OCI-LY3 (cell line): Measurements from ENCODE around the gene CHN2.

Experiments
- H2AFZ ChIP-seq: fragments of 200-600, 300-600 bp; shearing (Covaris generic); 2 replicates; pipeline ENCODE4 v1.6.0; 2014; ENCODE audit warnings: antibody characterized with exemption, low read depth, low read length
- H3K27ac ChIP-seq: fragments of 200-600, 300-600 bp; sonication (generic); 2 replicates; pipeline ENCODE4 v1.5.1; 2014; ENCODE audit warnings: mild to moderate bottlenecking, low read length, moderate library complexity, mixed read lengths
- H3K27me3 ChIP-seq: fragments of 200-600, 300-600 bp; sonication (generic); 2 replicates; pipeline ENCODE4 v1.6.1; 2014; ENCODE audit warnings: low read depth, low read length, mixed read lengths
- H3K36me3 ChIP-seq: fragments of 200-600, 300-600 bp; sonication (generic); replicated peaks from 2 replicates; pipeline ENCODE3; 2014; ENCODE audit warnings: low read depth, low read length, mixed read lengths
- H3K4me1 ChIP-seq: fragments of 300-600, 200-600 bp; sonication (generic); 2 replicates; pipeline ENCODE4 v1.6.1; 2014; ENCODE audit warnings: low read length, mixed read lengths
- H3K4me2 ChIP-seq: fragments of 200-600, 300-600 bp; sonication (generic); 2 replicates; pipeline ENCODE4 v1.6.1; 2014; ENCODE audit warnings: low read length, mixed read lengths
- H3K4me3 ChIP-seq: fragments of 300-600, 200-600 bp; sonication (generic); 2 replicates; pipeline ENCODE4 v1.5.1; 2014; ENCODE audit warnings: antibody characterized with exemption, mild to moderate bottlenecking, low read length, moderate library complexity
- H3K79me2 ChIP-seq: fragments of 300-600, 200-600 bp; shearing (Covaris generic); 2 replicates; pipeline ENCODE4 v1.6.1; 2014; ENCODE audit warnings: mild to moderate bottlenecking, low read length, mixed read lengths
- H3K9ac ChIP-seq: fragments of 300-600, 200-600 bp; shearing (Covaris generic); 2 replicates; pipeline ENCODE4 v1.6.0; 2014; ENCODE audit warnings: mild to moderate bottlenecking, low read length, moderate library complexity
- H3K9me3 ChIP-seq: fragments of 200-600, 300-600 bp; shearing (Covaris generic); 2 replicates; pipeline ENCODE4 v1.6.1; 2014; ENCODE audit warnings: low read length, mixed read lengths; ENCODE audit not compliant: insufficient read depth
- H4K20me1 ChIP-seq: fragments of 200-600, 300-600 bp; sonication (generic); 2 replicates; pipeline ENCODE4 v1.6.1; 2016; ENCODE audit warnings: low read length, mixed read lengths; ENCODE audit not compliant: insufficient read depth
- CTCF ChIP-seq: fragments of 200-600, 300-600 bp; sonication (generic); IDR thresholded peaks from 2 replicates; pipeline ENCODE4 v1.5.1; 2014; ENCODE audit warnings: antibody characterized with exemption, low read length, low read depth
- EZH2phosphoT487 ChIP-seq: fragments of 200-600 bp; shearing (Covaris generic); IDR thresholded peaks from 2 replicates; pipeline ENCODE4 v1.6.1; 2018; ENCODE audit warnings: antibody characterized with exemption, mixed run types, low read depth

Gene CHN2

GRCh38 chr7:29429401-29429800, 234.8 kb downstream of the CHN2 start:
- Histone ChIP-seq H4K20me1 (no peaks in the 10 kb centered on the region), H3K4me3 (no peak overlapping the region), H3K4me2 (no peak overlapping the region), H3K27ac (no peak overlapping the region), H2AFZ (no peak overlapping the region), H3K27me3 (no peaks in the 10 kb centered on the region), H3K9ac (no peak overlapping the region), H3K79me2 (no peaks in the 10 kb centered on the region), H3K36me3 (no peaks in the 10 kb centered on the region), H3K4me1 (peaks cover 3% of the 10 kb centered on the region), H3K9me3 (no peaks in the 10 kb centered on the region)
- TF ChIP-seq CTCF, result no peak
- TF ChIP-seq EZH2phosphoT487, result no peak

GRCh38 chr7:29430279-29430949, 235.8 kb downstream of the CHN2 start:
- Histone ChIP-seq H3K9ac (no peak overlapping the region), H3K79me2 (no peaks in the 10 kb centered on the region), H3K4me1 (0 out of 2 replicates have a peak, but pooled peaks cover 2% of the 10 kb centered on the region), H3K4me2 (no peak overlapping the region), H2AFZ (no peak overlapping the region), H4K20me1 (no peaks in the 10 kb centered on the region), H3K27me3 (no peaks in the 10 kb centered on the region), H3K27ac (no peak overlapping the region), H3K4me3 (no peak overlapping the region), H3K36me3 (no peaks in the 10 kb centered on the region), H3K9me3 (no peaks in the 10 kb centered on the region)
- TF ChIP-seq CTCF (no peak), EZH2phosphoT487 (no peak)

- H3K27me3 ChIP-seq, result no peaks in the 10 kb centered on the region
Measured at GRCh38 chr7:29431686-29432085, 237.1 kb downstream of the CHN2 start.

GRCh38 chr7:29432721-29433120, 238.1 kb downstream of the CHN2 start:
- H3K27ac ChIP-seq, result no peak overlapping the region
- H3K4me1 ChIP-seq, result 0 out of 2 replicates have a peak, but pooled peaks cover 2% of the 10 kb centered on the region
- H3K4me3 ChIP-seq, result no peak overlapping the region
- H3K27me3 ChIP-seq, result no peaks in the 10 kb centered on the region
- no peak overlapping the region for H2AFZ ChIP-seq
- no peak overlapping the region for H3K9ac ChIP-seq
- H3K36me3 ChIP-seq, result no peaks in the 10 kb centered on the region
- no peaks in the 10 kb centered on the region for H4K20me1 ChIP-seq
- no peak overlapping the region for H3K4me2 ChIP-seq
- TF ChIP-seq EZH2phosphoT487 (no peak), CTCF (no peak)
- no peaks in the 10 kb centered on the region for H3K79me2 ChIP-seq
- no peaks in the 10 kb centered on the region for H3K9me3 ChIP-seq

More at GRCh38 chr7:29431686-29432085, 237.1 kb downstream of the CHN2 start:
- no peaks in the 10 kb centered on the region for H4K20me1 ChIP-seq
- no peak for TF ChIP-seq CTCF
- no peak for TF ChIP-seq EZH2phosphoT487
- H3K79me2 ChIP-seq, result no peaks in the 10 kb centered on the region
- no peak overlapping the region for H3K27ac ChIP-seq
- H3K9ac ChIP-seq, result no peak overlapping the region
- H3K36me3 ChIP-seq, result no peaks in the 10 kb centered on the region
- no peaks in the 10 kb centered on the region for H3K9me3 ChIP-seq
- H3K4me1 ChIP-seq, result 0 out of 2 replicates have a peak, but pooled peaks cover 2% of the 10 kb centered on the region
- no peak overlapping the region for H3K4me2 ChIP-seq
- H2AFZ ChIP-seq, result no peak overlapping the region
- no peak overlapping the region for H3K4me3 ChIP-seq
